ENCODE measurements around the gene ZNF358.
"Not testable (repeated sequence)": the region's sequence is repeated elsewhere in the genome, so short reads cannot be mapped to it uniquely, and the experiment has no call there.

Gene ZNF358

GRCh38 chr19:7533281-7533885 is 17.5 kb downstream of the ZNF358 start:
- no peak for DNase-seq (ENCODE audit: low read depth, low spot score)
- peak overlapping the region; percentile 18; the same call in 1 of the 2 replicates for H3K4me3 ChIP-seq (ENCODE audit: low read length)

GRCh38 chr19:7533925-7534480 is 18.1 kb downstream of the ZNF358 start:
- peak overlapping the region; percentile 73 for H3K4me3 ChIP-seq (ENCODE audit: low read length)
- peak; percentile 80 for DNase-seq (ENCODE audit: low read depth, low spot score)

DNA sequence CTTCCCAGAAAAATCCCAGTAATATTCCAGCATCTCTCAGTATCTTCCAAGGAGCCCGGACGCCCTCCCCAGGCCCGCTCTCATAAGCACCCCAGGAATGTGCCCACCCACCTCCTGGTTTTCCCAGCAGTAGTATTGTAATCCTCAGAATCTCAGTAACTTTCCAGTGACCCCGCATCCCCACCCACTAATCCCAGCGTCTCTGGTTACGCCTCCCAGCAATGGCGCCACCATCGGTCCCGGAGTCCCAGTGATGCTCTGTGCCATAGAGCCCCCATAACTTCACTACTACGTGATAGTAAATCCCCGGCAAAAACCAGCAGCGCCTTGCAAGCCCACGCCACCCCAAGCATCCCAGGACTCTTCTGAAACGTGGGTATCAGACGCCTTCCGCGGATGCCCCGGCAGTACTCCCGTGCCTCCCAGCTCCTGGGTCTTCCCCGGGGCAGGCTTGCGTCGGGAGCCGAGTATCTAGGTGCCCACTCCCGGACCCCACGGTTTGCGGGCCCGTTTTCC is 18.7 kb downstream of the ZNF358 start:
- peak; percentile 24 for DNase-seq (ENCODE audit: low read depth, low spot score)

DNA sequence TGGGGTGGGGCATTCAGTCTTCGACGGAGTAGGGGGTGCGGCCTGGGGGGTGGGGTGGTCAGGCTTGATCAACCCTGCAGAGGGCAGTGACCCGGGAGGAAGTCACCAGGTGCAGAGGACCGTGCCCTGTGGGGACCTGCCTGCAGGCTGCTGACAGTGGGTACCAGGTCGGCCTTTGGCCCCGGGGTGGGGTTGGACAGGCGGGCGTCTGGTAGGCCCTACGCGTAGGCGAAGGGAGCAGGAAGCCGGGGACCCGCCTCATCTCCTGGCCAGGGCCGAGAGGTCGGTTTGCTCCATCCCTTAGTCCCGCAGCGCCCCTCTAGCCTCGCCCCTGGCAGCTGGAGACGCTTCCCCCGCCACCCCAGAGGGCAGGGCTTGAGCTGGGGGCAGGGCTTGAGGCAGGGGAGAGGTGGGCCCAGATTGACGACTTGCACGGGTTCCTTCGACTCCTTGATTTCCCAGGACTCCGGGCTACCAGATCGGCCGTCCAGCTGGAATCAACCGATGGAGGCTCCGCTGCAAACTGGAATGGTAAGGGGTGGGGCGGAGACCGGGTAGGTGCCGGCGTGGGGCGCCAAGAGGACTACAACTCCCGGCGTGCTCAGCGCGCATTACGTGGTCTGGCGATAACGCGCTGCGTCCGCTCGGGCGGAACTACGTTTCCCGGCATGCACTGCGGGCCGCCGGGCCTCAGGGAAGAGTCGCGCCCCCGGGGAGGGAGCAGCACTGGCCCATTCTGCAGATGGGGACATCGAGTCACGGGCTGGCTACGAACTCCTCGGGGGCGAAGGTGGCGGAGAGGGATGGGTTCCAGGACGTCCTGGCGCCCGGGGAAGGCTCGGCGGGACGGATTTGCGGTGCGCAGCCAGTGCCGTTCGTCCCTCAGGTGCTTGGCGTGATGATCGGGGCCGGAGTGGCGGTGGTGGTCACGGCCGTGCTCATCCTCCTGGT is 19.4 kb downstream of the ZNF358 start, which contains the start of gene PNPLA6:
Gene PNPLA6, plus strand, starts transcription at position 671 of the 951 bp plus-strand sequence. Its CDS starts 72 bp downstream, at position 743.
- H3K4me3 ChIP-seq (ENCODE audit: low read length): peak within 1 kb of the TSS; percentile 73
- peak; percentile 83 for DNase-seq (ENCODE audit: low read depth, low spot score)

More for the DNA sequence above, 18.7 kb downstream of the ZNF358 start:
- H3K4me3 ChIP-seq (ENCODE audit: low read length): peak overlapping the region; percentile 73

DNA sequence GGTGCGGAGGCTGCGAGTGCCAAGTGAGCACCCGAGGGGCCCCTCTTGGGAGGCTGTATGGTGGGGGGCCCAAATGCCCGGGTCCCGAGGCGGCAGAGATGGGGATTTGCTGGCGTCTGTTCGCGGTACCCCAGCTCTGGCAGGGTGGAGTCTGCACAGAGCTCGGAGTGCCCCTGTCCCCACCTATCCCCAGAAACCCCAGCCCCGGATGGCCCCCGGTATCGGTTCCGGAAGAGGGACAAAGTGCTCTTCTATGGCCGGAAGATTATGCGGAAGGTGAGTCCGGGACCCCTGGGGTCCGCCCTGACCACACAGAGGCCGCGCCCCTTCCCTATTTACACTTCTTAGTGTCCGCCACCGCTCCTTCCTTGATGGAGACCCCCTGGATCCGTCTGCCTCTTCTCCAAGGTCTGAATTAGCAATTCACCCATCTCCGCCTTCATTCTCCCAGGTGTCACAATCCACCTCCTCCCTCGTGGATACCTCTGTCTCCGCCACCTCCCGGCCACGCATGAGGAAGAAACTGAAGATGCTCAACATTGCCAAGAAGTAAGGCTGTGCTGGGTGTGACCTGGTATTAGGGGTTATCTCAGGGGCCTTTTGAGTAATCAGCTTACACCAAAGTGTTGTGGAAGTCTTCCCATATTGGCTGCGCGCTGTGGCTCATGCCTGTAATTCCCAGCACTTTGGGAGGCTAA is 20.2 kb downstream of the ZNF358 start:
- DNase-seq (ENCODE audit: low read depth, low spot score): no peak
- peak overlapping the region; percentile 73 for H3K4me3 ChIP-seq (ENCODE audit: low read length)

GRCh38 chr19:7538990-7539389 is 23.1 kb downstream of the ZNF358 start:
- not testable (repeated sequence) for H3K4me3 ChIP-seq (ENCODE audit: low read length); DNase-seq (ENCODE audit: low read depth, low spot score)

GRCh38 chr19:7539827-7540425 is 24.0 kb downstream of the ZNF358 start:
- no peak for DNase-seq (ENCODE audit: low read depth, low spot score)
- no peak overlapping the region for H3K4me3 ChIP-seq (ENCODE audit: low read length)

GRCh38 chr19:7540761-7541474 is 25.0 kb downstream of the ZNF358 start:
- DNase-seq (ENCODE audit: low read depth, low spot score): no peak

GRCh38 chr19:7541475-7541824 is 25.5 kb downstream of the ZNF358 start:
- DNase-seq (ENCODE audit: low read depth, low spot score): no peak
- no peak overlapping the region for H3K4me3 ChIP-seq (ENCODE audit: low read length)

More at GRCh38 chr19:7540761-7541474, 25.0 kb downstream of the ZNF358 start:
- H3K4me3 ChIP-seq (ENCODE audit: low read length): no peak overlapping the region

- DNase-seq (ENCODE audit: low read depth, low spot score): no peak
- no peak overlapping the region for H3K4me3 ChIP-seq (ENCODE audit: low read length)
Observed at GRCh38 chr19:7541828-7542443, 26.0 kb downstream of the ZNF358 start.

GRCh38 chr19:7542556-7543348 is 26.8 kb downstream of the ZNF358 start:
- H3K4me3 ChIP-seq (ENCODE audit: low read length): no peak overlapping the region

DNA sequence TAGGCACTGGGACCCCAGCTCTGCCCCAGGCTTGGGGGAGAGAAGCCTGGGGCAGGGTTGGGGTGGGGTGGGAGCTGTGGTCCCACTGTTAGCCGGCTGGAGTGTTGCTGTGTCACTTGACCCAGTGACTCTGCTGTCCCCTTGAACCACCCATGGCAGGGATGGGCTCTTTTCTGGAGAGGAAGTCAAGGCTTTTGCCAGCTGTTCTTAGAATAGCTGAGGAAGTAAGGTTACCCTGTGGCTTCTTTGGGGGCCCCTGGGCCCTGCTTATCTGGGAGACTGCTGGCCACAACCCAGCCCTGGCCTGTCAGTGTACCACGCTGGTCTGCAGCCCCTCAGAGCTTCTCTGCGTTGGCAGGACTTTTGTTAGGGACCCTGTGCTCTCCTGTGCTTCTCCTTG is 28.7 kb downstream of the ZNF358 start:
- DNase-seq (ENCODE audit: low read depth, low spot score): no peak
- no peak overlapping the region for H3K4me3 ChIP-seq (ENCODE audit: low read length)

More at GRCh38 chr19:7542556-7543348, 26.8 kb downstream of the ZNF358 start:
- DNase-seq (ENCODE audit: low read depth, low spot score): no peak

DNA sequence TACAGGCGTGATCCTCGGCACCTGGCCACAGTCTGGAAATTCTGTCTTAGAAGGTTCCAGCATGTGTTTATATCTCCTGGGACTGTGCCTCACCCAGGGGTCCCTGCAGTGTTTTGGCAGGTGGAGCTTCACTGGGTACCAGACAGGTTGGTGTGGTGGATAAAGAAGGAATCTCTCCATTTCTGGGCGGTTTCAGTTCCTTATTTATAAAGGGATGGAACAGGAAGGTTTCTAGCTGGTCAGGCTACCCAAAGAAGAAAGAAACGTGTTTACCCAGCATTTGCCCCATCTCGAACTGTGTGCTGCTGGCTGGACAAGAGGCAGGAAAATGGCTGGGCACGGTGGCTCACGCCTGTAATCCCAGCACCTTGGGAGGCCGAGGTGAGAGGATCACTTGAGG is 29.4 kb downstream of the ZNF358 start:
- H3K4me3 ChIP-seq (ENCODE audit: low read length): no peak overlapping the region
- no peak for DNase-seq (ENCODE audit: low read depth, low spot score)

GRCh38 chr19:7545904-7546303 is 30.0 kb downstream of the ZNF358 start:
- no peak for DNase-seq (ENCODE audit: low read depth, low spot score)

DNA sequence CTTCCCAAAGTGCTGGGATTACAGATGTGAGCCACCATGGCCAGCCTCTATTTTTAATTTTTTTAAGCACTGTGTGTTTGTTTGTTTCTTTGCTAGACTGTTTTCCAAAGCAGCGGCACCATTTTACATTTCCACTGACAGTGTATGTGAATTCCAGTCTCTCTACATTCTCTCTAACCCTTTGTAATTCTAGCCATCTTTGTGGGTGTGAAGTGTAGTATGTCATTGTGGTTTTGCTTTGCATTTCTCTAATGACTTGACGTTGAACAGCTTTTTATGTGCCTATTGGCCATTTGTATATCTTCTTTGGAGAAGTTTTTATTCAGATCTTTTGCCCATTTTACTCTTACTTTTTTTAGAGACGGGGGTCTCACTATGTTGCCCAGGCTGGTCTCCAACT is 31.3 kb downstream of the ZNF358 start:
- no peak overlapping the region for H3K4me3 ChIP-seq (ENCODE audit: low read length)
- no peak for DNase-seq (ENCODE audit: low read depth, low spot score)

More at GRCh38 chr19:7545904-7546303, 30.0 kb downstream of the ZNF358 start:
- H3K4me3 ChIP-seq (ENCODE audit: low read length): no peak overlapping the region

- no peak for DNase-seq (ENCODE audit: low read depth, low spot score)
- no peak overlapping the region for H3K4me3 ChIP-seq (ENCODE audit: low read length)
Observed at GRCh38 chr19:7549429-7550148, 33.7 kb downstream of the ZNF358 start.

All from Jurkat, Clone E6-1 (cell line).